Tibial nerve (tissue), 4 donors: ENCODE data around the gene UPF3A.

Source experiments
- EP300 ChIP-seq, 2 donors: sonication (generic); formaldehyde crosslinking; IDR thresholded peaks; one replicate each; pipeline ENCODE4 v1.6.1; 2017; ENCODE audit warnings: antibody characterized with exemption in 2 of 2, mild to moderate bottlenecking in 1 of 2
- POLR2A ChIP-seq, 2 donors: fragments of 450-650 bp; IDR thresholded peaks; one replicate each; pipeline ENCODE4 v1.6.1; 2017; ENCODE audit warnings: antibody characterized with exemption in 2 of 2, mild to moderate bottlenecking in 2 of 2, moderate library complexity in 2 of 2
- TF ChIP-seq, protein P1 (sequence below), 5 experiments: fragments of 200-600 bp in 3 of 5; fragments of 450-650 bp in 2 of 5; sonication (generic) in 3 of 5; IDR thresholded peaks; one replicate each; pipeline ENCODE4 v1.5.1; 2016 to 2019; ENCODE audit warnings: antibody characterized with exemption in 5 of 5, mild to moderate bottlenecking in 3 of 5, moderate library complexity in 2 of 5

DNA sequence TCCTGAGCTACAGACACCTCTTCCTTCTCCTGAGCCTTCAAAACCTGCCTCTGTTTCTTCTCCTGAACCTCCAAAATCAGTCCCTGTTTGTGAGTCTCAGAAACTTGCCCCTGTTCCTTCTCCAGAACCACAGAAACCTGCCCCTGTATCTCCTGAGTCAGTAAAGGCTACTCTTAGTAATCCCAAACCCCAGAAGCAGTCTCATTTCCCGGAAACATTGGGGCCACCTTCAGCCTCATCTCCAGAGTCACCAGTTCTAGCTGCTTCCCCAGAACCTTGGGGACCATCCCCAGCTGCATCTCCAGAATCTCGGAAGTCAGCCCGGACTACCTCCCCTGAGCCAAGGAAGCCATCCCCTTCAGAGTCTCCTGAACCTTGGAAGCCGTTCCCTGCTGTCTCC is 42.9 kb downstream of the UPF3A start:
- TF ChIP-seq, protein P1, sequence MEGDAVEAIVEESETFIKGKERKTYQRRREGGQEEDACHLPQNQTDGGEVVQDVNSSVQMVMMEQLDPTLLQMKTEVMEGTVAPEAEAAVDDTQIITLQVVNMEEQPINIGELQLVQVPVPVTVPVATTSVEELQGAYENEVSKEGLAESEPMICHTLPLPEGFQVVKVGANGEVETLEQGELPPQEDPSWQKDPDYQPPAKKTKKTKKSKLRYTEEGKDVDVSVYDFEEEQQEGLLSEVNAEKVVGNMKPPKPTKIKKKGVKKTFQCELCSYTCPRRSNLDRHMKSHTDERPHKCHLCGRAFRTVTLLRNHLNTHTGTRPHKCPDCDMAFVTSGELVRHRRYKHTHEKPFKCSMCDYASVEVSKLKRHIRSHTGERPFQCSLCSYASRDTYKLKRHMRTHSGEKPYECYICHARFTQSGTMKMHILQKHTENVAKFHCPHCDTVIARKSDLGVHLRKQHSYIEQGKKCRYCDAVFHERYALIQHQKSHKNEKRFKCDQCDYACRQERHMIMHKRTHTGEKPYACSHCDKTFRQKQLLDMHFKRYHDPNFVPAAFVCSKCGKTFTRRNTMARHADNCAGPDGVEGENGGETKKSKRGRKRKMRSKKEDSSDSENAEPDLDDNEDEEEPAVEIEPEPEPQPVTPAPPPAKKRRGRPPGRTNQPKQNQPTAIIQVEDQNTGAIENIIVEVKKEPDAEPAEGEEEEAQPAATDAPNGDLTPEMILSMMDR (IDR thresholded peaks at IDR 0.05): no peak
- TF ChIP-seq POLR2A (IDR thresholded peaks at IDR 0.05): no peak
- TF ChIP-seq EP300 (IDR thresholded peaks at IDR 0.05): no peak
